Omental fat pad (tissue), 4 donors: ENCODE data around the gene CPLANE1. TPM values are rescaled to one million over a fixed set of nuclear protein-coding genes. Genes with fewer than 3 reads are reported as not detected.
"Not testable (repeated sequence)": the region's sequence is repeated elsewhere in the genome, so short reads cannot be mapped to it uniquely, and the experiment has no call there.

ENCODE experiments used
- ATAC-seq: fragments of 150-250 bp; one replicate; pipeline ENCODE4 v1.9.1; 2016; ENCODE audit warnings: mild to moderate bottlenecking, moderate library complexity; ENCODE audit not compliant: low FRiP score
- DNase-seq: peaks from one replicate; pipeline ENCODE4 v3.0.0-alpha.2; 2019; ENCODE audit warnings: low spot score
- CTCF ChIP-seq, 3 donors: fragments of 450-650 bp; IDR thresholded peaks; one replicate each; pipeline ENCODE4 v1.5.1; 2016 to 2017; ENCODE audit warnings: antibody characterized with exemption in 3 of 3, mild to moderate bottlenecking in 3 of 3, moderate library complexity in 2 of 3
- total RNA-seq, 4 donors: library from RNA; depleted of rRNA; stranded (reverse); fragments of >200 nt; gene quantifications; one replicate each; pipeline ENCODE4 v1.1.0, GENCODE V29; 2016

The CPLANE1 gene
- total RNA-seq, 4 donors from 2014 or later, result 15.9 to 32.6 (median 27.1) TPM

GRCh38 chr5:37170856-37171255 lies 78.3 kb downstream of the CPLANE1 start:
- TF ChIP-seq CTCF (IDR thresholded peaks at IDR 0.05), result no peak
- DNase-seq (no peak), ATAC-seq (no peak)

- TF ChIP-seq CTCF (IDR thresholded peaks at IDR 0.05), result no peak
Observed at GRCh38 chr5:37166197-37166596, 83.0 kb downstream of the CPLANE1 start.

GRCh38 chr5:37165761-37166160 lies 83.4 kb downstream of the CPLANE1 start:
- ATAC-seq (no peak), DNase-seq (no peak)
- TF ChIP-seq CTCF (IDR thresholded peaks at IDR 0.05), result no peak

More at GRCh38 chr5:37166197-37166596, 83.0 kb downstream of the CPLANE1 start:
- DNase-seq (no peak), ATAC-seq (no peak)

GRCh38 chr5:37153661-37154060 lies 95.5 kb downstream of the CPLANE1 start:
- ATAC-seq (no peak), DNase-seq (no peak)
- no peak for TF ChIP-seq CTCF (IDR thresholded peaks at IDR 0.05)

- no peak for TF ChIP-seq CTCF (IDR thresholded peaks at IDR 0.05)
- DNase-seq (no peak), ATAC-seq (no peak)
Observed at GRCh38 chr5:37146896-37147295, 102.3 kb downstream of the CPLANE1 start.

- ATAC-seq (no peak), DNase-seq (no peak)
- no peak for TF ChIP-seq CTCF (IDR thresholded peaks at IDR 0.05)
Observed at GRCh38 chr5:37136694-37137093, 112.5 kb downstream of the CPLANE1 start.

GRCh38 chr5:37135312-37135711 lies 113.9 kb downstream of the CPLANE1 start:
- DNase-seq, ATAC-seq: not testable (repeated sequence)

GRCh38 chr5:37133939-37134338 lies 115.2 kb downstream of the CPLANE1 start:
- ATAC-seq (no peak), DNase-seq (no peak)
- TF ChIP-seq CTCF (IDR thresholded peaks at IDR 0.05), result no peak
